CD4-positive, alpha-beta T cell treated with Interleukin-15 for 1 hour (primary cell): ENCODE results near the gene CFI.

Experiments used
- DNase-seq: peaks from one replicate; pipeline ENCODE4 v3.0.0-alpha.2; 2020

Gene CFI

DNA sequence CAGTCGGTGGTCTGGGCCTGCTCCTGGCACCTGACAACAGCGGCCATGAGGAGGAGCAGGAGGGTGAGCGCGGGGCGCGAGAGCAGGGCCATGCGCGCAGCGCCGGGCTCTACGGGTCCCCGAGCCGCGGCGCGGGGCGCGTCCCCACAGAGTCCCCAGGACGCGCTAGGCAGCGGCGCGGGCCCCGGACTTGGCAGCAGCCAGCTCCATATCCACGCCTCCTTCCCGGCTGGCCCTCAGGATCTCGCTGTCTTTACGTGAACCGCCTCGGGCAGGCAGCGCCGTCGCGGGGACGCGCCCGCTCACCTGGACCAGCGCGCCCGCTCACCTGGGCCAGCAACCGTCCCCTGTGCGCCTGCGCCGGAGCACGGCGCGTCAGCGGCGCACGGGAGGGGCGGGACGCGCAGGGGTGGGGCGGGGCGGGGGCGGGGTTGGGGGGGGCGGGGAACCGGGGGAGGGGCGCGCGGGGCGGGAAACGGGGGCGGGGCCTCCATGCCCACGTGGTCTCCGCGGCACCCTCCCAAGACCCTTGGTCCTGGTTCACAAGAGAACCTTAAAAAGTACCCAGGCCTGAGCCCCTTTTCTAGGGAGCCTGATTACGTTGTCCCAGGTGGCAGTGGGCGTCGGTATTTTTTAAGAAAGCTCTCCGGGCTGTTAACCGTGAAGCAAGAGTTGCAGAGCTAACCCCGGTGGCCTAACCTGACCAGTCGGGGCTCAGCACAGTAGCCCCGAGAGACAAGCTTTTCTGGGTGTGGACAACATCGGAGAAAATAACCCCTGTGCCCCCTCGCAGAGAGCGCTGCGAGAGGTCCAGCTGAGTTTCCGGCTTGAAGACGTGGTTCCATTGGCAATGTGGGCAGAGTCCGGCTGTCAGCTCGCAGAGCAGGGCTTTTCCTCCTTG, 71.8 kb downstream of the CFI start, which contains the start of gene PLA2G12A:
Gene PLA2G12A (minus strand): TSS at position 353 of the 901 bp plus-strand sequence. CDS start 261 bp downstream, at position 92.
- peak; percentile 80 for DNase-seq

DNA sequence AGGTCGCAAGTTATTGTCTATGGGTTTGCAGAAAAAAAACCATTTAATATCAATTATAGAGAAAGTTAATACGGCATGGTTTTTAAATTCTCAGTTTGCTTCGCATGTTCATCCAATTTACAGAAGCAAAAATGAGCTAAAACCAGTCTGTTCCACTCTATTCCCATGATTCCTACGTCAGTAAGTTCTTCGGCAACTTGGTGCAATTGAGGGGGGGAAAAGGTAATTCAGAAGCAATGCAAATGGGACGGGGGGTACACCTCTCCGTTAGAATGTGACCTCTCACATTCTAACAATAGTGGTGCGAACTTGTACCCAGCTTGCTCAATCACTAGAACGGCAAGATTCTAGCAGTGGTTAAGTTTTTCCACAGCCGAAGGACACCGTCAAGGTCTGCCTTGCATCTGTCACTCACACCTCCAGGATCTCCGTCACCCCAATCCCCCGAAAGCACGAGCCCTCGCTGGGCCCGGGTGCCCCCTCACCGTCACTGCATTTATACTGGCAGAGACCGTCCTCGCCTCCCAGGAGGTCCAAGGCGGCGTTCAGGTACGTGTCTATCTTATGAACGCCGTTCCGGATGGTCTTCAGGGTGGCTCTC, 72.6 kb downstream of the CFI start:
- no peak for DNase-seq

GRCh38 chr4:109728385-109728784, 73.4 kb downstream of the CFI start:
- no peak for DNase-seq

DNA sequence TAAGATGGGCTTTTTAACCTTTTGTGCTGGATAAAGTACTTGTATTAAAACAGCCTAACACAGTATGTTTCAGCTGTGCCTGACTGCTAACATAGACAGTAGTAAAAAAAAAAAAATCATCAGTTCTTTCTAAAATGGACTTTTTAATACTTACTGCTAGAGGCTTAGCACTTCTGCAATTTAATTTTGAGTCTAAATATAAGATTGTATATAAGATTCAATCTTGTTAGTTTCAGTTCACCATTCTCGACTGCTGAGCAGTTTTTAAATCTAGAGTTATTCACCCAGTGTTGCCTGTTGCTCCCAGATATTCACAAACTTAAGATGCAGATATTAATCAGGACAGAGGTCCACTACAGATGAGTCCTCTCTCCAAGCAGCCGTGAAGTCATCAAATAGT, 78.7 kb downstream of the CFI start:
- no peak for DNase-seq

GRCh38 chr4:109722357-109722756, 79.4 kb downstream of the CFI start:
- DNase-seq, result no peak

- DNase-seq, result no peak
Measured at GRCh38 chr4:109721033-109721432, 80.8 kb downstream of the CFI start.

- no peak for DNase-seq
Measured at GRCh38 chr4:109719604-109720003, 82.2 kb downstream of the CFI start.

DNA sequence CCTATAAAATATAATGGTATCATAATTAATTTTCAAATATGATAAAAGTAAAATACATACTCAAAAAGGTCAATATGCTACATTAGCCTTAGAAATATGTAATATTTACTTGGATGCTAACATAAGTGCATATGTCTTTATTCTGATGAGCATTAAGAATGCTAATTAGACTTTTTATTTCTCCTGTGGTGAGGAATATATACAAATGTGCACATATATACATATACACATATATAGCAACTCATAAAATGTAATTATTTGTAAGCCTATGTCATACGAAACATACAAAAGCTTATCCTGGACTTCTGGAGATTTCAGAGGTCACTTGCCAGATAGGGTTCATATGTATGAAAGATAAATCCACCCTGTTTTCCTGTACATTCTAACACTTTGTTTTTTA, 83.0 kb downstream of the CFI start:
- no peak for DNase-seq

GRCh38 chr4:109713500-109713899, 88.3 kb downstream of the CFI start:
- no peak for DNase-seq

DNA sequence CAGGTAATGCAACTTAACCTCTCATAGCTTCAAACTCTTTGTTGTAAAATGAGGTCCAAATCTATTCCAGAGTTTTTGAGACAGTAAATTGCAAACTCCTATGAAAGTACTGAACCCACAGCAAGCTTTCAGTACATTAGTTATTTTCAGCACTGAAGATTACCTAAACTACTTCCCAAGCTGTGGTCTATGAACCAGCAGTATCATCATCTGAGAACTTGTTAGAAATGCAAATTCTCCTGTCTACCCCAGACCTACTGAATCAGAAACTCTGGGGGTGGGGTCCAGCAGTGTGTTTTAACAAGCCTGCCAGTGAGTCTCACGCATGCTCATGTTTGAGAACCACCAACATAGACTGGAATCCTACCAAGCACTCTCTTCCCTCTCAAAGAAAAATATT, 92.8 kb downstream of the CFI start:
- no peak for DNase-seq

- DNase-seq, result no peak
Measured at GRCh38 chr4:109708435-109708834, 93.4 kb downstream of the CFI start.

DNA sequence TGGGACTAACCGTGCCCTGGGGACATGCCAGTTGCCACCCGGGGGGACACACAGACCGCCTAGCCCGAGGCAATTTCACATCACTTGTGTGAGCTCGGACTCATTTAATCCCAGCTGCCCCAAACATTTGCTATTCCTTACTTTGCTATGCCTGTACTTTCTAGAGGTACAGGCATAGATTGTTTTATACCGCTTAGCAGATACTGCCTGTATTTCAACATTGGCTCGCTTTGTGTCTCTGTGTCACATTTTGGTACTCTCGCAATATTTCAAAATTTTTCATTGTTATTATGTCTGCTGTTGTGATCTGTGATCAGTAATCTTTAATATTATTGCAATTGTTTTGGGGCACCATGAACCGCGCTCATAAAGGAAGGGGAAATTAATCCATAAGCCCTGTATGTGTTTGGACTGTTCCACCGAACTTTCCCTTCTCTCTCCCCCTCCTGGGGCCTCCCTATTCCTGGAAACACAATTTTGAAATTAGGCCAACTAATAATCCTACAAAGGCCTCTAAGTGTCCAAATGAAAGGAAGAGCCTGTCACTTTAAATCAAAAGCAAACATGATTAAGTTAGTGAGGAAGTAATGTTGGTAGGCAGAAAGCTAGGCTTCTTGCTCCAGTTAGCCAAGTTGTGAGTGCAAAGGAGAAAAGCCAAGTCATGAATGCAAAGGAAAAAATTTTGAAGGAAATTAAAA, 98.0 kb downstream of the CFI start:
- no peak for DNase-seq

DNA sequence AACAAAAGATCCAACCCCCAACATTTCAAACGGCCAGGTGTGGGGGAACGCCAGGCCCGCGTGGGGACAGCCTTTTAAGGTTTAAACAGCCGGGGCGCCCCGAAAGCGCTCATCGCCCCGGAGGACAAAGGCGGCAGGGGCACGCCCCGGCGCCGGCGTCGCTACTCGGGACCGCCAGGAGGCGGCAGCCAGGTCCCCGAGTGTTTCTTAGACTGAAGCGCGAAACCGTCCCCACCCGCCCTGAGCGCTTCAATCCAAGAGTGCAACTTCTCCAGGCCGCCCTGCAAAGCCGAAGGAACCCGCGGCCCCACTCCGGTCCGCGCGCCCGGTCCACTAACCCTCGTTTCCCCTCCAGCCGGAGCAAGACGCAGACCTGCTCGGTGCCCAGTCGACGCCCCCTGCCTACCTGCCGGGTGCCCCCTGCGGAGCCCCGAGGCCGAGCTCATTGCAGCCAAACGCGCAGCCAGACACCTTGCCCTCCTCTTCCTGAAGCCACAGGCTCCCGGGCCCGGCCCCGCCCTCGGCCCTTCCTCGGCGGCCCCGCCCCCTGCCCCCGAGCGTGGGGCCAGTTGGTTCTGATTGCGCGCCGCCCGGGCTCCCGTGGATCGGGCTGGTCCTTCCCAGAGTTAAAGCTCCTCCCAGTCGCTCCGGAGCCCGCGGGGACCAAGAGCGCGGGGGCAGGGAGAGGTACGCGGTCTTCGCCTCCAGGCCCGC, 98.7 kb downstream of the CFI start, which contains the start of gene CASP6:
Gene CASP6 (minus strand): TSS at position 496 of the 714 bp plus-strand sequence. CDS start 50 bp downstream, at position 446.
- peak; percentile 69 for DNase-seq

GRCh38 chr4:109701566-109702410, 100.0 kb downstream of the CFI start:
- no peak for DNase-seq

DNA sequence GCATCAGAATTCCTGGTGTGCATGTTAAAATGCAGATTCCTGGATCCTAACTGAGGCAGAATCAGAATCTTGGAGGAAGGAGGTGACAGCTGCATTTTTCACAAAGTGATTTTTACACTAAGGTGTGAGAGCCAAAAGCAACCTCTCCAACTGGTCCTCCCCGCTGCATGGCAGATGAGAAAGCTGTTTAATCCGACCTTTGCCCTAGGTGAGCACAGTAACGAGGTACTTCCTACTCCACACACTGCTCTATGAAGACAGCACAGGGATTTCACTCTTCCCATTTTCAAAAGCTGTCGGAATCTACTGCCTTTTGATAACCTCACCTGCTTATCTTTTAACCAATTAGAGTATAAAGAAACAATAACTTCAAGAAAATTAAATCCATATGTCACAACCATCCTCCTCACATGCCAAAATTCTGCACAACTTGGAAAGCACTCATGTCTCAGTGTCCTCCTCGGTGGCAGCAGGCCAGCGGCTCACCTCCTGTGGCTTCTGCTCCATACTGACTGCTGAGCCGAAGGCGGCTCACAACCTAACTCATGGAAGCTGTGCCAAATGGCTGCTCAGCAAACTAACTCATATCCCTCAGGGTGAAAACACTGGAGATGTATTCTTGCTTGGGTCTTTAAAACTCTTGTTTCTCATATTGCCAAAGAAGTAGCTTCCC, 102.1 kb downstream of the CFI start:
- DNase-seq, result no peak

- no peak for DNase-seq
Measured at GRCh38 chr4:109698656-109699055, 103.1 kb downstream of the CFI start.

DNA sequence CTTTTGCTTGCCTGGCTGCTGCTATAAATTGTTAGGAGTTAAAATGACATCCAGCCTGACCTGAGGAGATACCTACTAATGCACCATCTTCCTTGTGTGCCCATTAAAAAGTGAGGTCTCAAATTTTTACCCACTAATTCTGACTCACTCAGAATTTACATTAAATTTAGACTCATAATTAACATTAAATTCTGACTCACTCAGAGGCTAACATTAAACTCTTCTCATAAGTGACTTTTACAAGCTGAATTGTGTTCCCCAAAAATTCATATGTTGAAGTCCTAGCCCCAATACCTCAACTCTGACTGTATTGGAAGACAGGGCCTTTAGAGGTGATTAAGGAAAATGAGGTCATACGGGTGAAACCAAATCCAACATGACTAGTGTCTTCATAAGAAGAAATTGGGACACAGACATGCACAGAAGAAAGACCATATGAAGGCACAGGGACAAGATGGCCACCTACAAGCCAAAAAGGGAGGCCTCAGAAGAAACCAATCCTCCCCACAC, 110.3 kb downstream of the CFI start:
- no peak for DNase-seq
